Activated naive CD8-positive, alpha-beta T cell treated with anti-CD3 and anti-CD28 coated beads, Interleukin-2, amount 50 U/mL, for 16 hours (primary cell): ENCODE results near the gene HOXA2.

Experiments
- DNase-seq: peaks from one replicate; pipeline ENCODE4 v3.0.0-alpha.2; 2020; ENCODE audit warnings: low read depth, low spot score

HOXA2 gene

DNA sequence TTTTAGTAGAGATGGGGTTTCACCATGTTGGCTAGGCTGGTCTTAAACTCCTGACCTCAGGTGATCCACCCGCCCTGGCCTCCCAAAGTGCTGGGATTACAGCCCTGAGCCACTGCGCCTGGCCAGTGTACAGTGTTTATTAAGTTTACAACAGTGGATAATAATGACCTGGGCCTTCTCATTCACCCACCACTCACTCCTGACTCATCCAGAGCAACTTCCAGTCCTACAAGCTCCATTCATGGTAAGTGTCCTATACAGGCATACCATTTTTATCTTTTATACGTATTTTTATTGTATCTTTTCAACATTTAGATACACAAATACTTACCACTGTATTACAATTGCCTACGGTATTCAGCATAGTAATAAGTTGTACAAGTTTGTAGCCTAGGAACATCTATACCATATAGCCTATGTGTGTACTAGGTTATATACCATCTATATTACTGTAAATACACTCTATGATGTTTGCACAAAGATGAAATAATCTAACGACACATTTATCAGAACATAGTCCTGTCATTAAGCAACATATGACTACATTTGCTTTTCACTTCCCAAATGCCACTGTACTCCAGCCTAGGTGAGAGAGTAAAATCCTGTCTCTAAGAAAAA is 23.8 kb downstream of the HOXA2 start:
- no peak for DNase-seq

- no peak for DNase-seq
These were observed 29.4 kb downstream of the HOXA2 start for GRCh38 chr7:27073076-27073475.

GRCh38 chr7:27071622-27072390 is 30.7 kb downstream of the HOXA2 start:
- DNase-seq = no peak

DNA sequence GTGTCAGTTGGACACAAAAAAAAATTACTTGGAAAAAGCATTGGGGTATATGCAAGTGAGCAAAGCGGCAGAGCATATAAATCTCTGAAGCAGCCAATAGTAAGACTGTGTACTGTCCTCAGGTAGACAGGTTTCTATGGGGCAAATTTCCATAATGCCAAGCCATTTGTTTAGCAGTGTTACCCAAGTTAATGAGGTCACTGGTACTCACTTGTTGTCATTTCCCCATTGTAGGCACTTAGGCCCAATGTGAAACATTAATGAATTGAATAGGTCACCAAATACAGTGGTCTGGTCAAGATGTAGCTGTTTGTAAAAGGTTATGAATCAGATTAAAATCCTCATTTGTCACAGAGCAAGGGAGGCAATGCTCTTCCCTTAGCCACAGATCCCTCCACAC is 34.2 kb downstream of the HOXA2 start:
- no peak for DNase-seq

GRCh38 chr7:27066148-27066547 is 36.3 kb downstream of the HOXA2 start:
- no peak for DNase-seq

DNA sequence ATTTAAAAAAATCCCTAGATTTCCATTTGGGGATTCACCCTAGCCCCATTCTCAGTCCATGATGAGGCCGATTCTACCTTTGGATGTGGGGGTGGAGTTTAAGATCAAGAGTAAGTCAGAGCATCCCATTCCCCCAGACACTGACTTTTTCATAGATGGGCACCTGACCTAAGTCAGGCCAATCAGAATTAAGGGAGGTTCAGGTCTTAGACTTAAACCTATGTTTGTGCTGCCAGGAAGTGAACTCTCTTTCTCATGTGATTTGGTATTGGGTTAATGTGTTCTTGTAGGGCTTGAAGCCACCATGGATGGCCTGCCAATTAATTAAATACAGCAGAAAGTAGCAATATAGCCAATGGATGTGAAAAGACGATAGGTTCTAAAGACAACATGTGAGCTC is 36.8 kb downstream of the HOXA2 start:
- DNase-seq = no peak

DNA sequence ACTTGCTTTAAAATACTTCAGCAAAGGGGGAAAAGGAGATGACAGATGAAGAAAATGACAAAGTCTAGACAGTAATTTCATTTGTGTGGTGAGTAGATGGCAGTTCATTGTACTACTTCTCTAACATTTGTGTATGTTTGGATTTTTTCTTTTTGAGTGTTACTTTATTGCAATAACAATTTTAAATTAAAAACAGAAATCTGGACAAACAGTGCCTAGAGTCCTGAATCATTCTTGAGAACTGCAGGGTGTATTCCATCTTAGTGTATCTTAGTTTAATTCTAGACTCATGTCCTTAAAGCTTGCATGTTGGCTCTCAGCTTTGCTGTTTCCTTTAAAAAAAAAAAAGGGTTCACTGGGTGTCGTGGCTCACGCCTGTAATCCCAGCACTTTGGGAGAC is 37.8 kb downstream of the HOXA2 start:
- DNase-seq = no peak

DNA sequence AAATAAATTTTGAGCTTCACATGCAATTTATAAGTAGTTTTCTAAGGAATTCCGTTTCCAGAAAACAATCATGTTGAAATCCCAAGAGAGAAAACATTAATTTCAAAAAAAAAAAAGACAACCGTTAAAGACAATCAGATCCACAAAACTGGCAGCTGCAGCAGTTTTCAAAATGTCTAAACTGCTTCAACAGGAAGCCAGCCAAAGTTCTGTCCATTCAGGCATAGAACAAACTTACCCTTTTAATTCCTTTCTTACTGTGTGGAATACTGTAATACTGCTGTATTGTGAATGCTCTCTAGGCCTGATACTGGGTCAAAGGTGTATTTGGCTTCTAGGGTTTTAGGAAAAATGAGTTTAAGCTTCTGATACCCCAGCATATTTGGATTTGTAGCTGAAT is 38.3 kb downstream of the HOXA2 start:
- no peak for DNase-seq

DNA sequence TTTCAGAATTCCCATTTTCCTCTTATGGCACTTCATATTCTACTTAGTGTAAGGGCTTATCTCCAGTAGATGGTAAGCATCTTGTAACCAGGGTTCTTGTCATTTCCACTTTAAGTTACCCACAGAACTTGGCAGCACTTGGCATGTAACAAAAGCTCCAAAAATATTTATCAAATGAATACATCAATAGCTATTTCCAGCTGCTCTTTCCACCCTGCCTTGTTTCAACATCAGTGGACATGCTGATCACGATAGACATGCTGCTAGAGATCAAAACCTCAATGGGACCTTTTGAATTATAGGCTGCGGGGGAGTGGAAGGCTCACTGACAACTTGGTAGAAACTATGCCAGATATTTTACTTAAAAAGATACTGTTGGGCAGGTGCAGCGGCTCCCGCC is 39.5 kb downstream of the HOXA2 start:
- no peak for DNase-seq

GRCh38 chr7:27053153-27053552 is 49.3 kb downstream of the HOXA2 start:
- no peak for DNase-seq

DNA sequence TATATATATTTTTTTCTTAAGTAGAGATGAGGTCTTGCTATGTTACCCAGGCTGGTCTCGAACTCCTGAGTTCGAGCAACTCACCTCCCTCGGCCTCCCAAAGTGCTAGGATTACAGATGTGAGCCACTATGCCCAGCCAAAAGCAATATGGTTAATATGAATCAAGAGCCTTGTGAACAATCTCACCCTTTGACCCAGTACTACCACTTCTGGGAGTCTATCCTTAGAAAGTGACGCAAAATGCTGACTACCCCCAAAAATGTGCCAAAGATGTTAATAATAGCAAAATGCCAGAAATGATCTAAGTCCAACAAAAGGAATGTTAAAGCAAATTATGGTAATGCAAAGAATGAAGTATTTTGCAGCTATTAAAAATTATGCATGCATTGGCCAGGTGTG is 51.0 kb downstream of the HOXA2 start:
- DNase-seq = no peak
